K562 (cell line): Measurements from ENCODE around the gene SGPP1.

ENCODE experiments used
- CHD2 ChIP-seq: IDR thresholded peaks from 2 replicates; pipeline ENCODE4 v1.6.1; 2011; ENCODE audit warnings: low read depth, low read length
- SMAD1 ChIP-seq: fragments of 150-350 bp; IDR thresholded peaks from 2 replicates; pipeline ENCODE4 v1.6.1; 2014; ENCODE audit warnings: low read length, low read depth; ENCODE audit not compliant: partially characterized antibody
- ZFP1 ChIP-seq: fragments of 450-650 bp; formaldehyde crosslinking; IDR thresholded peaks from 2 replicates; pipeline ENCODE4 v1.4.0; 2020; ENCODE audit warnings: mild to moderate bottlenecking, mixed read lengths
- TF ChIP-seq, protein P1 (sequence below): fragments of 250-450 bp; sonication (Bioruptor Pico); IDR thresholded peaks from 2 replicates; pipeline ENCODE4 v1.8.0; 2021; ENCODE audit warnings: borderline replicate concordance, mild to moderate bottlenecking, moderate library complexity; ENCODE audit not compliant: poor library complexity, severe bottlenecking

DNA sequence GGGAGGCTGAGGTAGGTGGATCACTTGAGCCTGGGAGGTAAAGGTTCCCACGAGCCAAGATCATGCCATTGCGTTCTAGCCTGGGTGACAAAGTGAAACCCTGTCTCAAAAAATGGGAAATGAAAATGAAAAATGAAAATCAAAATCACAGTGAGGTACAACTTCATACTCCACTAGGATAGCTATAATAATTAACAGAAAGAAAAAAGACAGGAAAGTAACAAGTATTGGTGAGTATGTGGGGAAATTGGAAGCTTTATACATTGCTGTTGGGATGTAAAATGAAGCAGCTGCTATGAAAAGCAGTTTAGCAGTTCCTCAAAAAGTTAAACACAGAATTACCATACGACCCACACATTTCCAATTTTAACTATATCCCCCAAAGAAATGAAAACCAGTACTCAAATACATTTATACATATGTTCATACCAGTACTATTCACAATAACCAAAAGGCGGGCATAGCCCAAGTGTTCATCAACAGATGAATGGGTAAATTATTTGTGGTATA is 22.2 kb downstream of the SGPP1 start:
- TF ChIP-seq SMAD1 (no peak), CHD2 (no peak), ZFP1 (no peak)
- TF ChIP-seq, protein P1, sequence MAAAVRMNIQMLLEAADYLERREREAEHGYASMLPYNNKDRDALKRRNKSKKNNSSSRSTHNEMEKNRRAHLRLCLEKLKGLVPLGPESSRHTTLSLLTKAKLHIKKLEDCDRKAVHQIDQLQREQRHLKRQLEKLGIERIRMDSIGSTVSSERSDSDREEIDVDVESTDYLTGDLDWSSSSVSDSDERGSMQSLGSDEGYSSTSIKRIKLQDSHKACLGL, result no peak
